ENCODE measurements around the gene GPR78.

The GPR78 gene, protein sequence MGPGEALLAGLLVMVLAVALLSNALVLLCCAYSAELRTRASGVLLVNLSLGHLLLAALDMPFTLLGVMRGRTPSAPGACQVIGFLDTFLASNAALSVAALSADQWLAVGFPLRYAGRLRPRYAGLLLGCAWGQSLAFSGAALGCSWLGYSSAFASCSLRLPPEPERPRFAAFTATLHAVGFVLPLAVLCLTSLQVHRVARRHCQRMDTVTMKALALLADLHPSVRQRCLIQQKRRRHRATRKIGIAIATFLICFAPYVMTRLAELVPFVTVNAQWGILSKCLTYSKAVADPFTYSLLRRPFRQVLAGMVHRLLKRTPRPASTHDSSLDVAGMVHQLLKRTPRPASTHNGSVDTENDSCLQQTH

DNA sequence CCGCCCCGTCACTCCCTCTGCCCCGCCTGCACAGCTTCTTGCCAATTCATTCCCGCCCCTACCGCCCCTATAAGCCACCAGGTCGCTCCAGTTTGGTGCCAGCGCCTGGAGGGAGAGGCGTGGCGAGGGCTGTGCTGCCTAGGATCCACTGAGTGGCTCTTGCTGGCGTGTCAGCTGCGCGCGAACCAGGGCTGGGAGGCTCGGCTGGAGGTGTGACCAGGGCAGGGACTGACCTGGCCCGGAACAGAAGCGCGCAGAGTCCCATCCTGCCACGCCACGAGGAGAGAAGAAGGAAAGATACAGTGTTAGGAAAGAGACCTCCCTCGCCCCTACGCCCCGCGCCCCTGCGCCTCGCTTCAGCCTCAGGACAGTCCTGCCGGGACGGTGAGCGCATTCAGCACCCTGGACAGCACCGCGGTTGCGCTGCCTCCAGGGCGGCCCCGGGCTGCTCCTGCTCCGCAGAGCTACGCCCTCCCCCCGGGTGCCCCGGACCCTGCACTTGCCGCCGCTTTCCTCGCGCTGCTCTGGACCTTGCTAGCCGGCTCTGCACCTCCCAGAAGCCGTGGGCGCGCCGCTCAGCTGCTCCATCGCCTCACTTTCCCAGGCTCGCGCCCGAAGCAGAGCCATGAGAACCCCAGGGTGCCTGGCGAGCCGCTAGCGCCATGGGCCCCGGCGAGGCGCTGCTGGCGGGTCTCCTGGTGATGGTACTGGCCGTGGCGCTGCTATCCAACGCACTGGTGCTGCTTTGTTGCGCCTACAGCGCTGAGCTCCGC lies at the start of gene GPR78:
GPR78 (plus strand) TSS at position 72 of the 773 bp plus-strand sequence; CDS start at position 663, 591 bp downstream.
- no peak for DNase-seq

DNA sequence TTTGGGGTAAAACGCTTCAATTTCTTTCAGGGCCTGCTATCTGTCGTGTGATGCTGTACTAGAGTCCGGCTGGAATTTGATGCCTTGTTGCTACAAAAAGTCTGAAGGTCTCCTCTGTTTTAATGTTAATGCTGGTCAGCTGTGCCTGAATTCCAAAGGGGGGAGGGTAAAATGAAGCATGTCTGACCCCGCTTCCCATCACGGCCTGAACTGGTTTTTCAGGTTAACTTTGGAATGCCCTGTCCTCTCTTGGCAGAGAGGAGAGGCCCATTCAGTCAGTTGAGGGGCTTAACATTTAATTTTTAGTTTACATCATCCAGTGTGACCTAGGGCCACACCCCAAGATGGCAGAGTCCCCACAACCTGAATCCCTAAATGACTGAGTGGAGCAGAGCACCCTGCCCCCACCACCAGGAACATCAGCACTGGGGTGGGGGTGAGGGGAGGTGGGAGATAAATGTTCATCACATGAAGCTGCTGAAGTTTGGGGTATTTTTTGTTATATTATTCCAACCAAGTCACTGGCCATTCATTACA lies 47.9 kb upstream of the GPR78 start:
- no peak for DNase-seq

DNA sequence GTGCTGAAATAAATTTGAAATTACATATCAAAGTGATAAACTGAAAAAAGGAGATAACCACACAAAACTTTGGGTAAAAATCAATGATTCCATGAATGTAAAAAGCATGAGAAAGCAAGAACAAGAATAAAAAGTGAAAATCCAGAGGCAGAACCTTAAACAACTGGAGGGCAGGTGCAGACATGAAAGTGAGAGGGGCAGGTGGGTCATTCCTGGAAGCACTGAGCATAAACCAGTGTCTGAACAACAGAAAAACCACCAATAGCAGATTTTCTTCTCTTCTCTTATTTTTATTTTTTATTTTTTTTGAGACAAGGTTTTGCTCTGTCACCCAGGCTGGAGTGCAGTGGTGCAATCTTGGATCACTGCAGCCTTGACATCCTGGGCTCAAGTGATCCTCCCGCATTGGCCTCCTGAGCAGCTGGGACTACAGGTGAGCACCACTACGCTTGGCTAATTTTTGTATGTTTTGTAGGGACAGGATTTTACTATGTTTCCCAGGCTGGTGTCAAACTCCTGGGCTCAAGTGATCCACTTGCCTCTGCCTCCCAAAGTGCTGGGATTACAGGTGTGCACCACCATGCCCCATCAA lies 46.8 kb upstream of the GPR78 start:
- DNase-seq, result no peak

DNA sequence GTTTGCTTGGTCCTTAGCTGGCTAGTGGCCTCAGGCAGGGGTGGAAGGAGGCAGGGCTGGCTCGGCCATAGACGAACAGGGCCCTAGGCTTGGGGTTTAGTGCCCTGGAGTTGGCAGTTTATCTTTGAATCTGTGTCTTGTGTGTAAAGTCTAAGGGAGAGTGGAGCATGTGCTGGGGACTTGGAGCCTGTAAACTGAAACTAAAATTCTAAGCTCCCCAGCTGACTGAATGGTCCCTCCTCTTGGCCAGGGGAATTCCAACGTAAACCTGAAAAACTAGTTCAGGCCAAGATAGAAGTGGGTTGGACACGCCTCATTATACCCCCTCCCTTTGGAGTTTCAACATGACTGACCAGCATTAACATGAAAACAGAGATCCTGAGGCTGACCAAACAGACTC lies 46.1 kb upstream of the GPR78 start:
- DNase-seq, result no peak

DNA sequence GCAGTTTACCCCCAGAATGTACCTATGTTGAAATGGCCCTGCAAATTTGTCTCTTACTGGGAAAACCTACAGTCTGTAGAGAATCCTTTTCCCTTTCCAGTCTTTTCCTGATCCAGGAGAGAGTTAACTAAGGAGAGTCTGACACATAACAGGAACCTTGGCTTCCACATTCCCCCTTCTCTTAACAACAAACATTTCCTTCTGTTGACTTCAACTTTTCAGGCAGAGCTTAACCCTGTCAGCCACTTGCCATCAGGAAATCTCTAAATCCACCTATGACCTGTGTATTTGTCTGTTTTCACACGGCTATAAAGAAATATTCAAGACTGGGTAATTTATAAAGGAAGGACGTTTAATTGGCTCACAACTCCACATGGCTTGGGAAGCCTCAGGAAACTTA lies 45.6 kb upstream of the GPR78 start:
- no peak for DNase-seq

DNA sequence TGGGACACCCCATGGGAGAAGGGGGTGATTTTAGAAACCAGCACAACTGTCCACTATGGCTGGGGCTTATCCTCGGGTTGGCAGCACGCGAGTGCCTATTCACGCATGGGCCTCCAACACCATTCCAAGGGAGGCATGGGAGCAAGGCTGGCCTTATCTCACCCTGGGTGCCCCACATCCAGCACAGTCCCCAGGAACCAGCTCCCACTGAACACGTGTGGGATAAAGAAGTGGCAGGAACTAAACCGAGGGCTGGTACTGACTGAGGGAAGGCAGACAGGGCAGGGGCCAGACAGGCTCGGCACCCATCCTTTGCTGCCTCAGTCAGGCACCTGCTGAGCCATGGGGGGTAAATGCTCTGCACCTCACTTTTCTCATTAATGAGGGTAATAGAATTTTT lies 43.7 kb upstream of the GPR78 start:
- DNase-seq, result no peak

DNA sequence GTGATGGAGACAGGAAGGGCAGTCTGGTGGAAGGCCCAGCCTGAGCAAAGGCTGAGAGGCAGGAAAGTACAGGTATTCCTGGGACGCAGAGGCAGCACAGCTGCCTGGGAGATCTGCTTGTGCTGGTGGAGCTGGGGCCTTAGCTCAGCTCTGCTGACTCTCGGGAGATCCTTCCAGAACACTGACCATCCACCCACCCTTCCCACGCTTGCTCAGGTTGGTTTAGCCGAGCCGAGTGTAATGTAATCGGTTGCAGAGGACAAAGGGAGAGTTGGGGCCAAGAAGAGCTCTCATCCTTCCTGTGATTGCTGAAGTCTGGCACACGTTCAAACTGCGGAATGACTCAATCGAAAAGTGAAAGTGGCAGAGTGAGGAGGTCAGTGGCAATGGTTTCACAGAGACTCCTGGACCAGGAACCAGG lies 43.1 kb upstream of the GPR78 start:
- no peak for DNase-seq

DNA sequence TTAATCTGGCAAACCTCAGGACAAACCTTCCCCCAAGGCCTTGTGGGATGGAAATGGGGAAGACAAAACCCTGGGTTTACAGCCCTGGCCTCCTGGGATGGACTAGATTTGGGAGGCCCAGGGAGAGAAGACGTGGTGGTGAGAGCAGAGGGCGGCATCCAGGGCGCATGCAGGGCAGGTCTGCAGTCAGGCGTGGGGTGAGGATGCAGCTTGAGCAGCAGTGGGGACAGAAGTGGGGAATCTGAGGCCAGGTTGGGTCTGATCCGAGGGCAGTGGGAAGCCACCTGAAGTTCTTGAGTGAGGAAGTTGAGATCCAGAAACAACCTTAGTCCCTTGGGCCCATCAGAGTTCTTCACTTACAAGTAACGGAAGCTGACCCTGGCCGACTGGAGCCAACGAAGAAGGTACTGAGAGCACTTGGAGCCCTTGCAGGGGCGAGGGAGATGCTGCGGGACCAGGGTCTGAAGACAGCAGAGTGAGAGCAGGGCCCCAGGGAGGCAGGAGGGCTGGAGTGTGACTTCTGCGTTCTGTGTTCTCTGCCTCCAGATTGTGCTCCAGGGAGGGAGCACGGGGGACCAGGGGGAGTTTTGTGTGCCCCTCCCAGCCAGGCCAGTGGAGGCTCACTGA lies 42.0 kb upstream of the GPR78 start:
- DNase-seq, result no peak

DNA sequence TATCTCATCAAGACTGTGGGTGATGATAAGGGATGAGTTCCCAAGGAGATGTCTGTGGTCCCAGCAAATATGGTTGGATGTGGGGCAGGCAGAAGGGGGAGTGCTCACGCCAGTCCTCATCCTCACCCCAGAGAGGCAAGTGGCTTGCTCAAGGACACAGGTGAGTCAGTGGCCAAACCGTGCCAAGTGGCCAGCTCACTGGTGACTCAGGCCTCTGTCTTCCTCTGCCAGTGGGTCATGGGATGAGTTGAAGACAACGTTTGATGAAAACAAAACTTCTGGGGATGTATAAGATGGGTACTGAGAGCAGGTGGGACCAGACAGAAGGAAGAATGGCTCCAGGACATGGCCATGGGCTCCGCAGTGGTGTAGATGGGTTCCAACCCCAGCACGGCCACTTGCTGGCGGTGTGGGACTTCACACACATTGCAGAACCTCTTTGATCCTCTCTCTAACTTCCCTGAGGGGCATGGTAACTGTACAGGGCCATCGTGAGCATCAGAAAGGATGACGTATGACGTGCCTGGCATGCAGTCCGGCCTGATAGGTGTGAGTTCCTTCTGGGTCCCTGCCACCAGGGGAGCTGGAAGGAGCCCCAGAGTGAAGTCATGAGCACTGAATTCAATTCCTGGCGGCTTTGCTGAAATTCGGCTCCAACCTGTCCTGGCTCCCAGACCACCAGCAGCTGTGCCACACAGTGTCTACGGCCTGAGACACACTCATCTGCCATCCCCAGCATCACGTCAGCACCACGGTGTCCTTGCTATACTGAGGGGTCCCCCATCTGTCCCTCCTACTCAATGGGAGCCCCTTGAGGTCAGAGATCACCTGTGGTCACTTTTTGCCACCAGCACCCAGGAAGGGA lies 41.3 kb upstream of the GPR78 start:
- no peak for DNase-seq

DNA sequence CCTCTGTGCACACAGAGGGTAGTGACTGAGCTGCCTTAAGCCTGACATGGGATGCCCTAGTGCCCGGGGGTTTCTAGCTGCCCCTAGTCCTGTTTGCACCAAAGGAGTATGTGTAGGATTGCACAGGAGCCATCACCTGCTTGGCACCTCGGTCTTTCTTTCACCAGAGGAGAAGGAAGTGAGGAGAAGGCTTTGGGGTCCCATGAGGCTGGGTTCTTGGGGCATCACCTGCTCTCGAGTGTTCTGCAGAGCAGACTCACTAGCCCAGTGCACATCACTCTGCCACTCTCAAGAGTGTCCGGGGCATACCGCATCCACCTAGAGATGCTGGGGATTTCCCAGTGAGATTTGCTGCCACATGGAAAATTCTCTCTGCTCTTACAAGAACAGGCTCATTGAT lies 40.5 kb upstream of the GPR78 start:
- no peak for DNase-seq

DNA sequence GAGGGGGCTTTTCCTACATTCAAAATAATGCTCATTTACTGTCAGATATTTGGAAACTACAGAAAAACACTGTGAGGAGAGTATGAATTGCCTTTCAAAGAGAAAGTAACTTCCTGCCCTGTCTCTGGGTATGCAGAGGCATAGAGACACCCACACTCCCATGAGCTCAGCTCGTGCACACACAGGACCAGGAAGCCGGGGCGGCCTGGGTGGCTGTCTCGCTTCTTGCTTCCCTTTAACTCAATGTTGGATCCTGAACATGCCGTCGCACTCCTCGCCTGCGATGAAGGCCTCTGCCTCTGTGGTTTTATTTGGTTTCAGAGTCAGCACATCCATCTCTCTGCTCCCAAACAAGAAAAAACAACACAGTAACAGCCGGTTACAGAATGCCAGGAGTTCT lies 40.1 kb upstream of the GPR78 start:
- DNase-seq, result no peak

DNA sequence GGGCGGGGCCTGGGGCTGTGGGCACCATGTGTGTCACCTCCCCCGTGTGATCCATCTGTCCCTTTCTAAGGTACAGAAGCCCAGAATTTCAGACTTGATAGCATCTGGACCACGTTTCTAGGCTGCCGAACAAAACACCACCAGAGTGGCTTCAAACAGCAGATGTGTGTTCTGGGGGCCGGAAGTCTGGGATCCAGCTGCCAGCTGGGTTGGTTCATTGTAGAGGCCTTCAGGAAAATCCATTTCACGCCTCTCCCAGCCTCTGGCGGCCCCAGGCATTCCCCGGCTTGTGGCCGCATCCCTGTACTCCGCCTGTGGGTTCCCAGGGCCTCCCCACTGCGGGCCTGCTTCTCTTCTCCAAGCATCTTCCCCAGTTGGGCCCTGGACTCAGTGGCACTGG lies 39.6 kb upstream of the GPR78 start:
- no peak for DNase-seq

DNA sequence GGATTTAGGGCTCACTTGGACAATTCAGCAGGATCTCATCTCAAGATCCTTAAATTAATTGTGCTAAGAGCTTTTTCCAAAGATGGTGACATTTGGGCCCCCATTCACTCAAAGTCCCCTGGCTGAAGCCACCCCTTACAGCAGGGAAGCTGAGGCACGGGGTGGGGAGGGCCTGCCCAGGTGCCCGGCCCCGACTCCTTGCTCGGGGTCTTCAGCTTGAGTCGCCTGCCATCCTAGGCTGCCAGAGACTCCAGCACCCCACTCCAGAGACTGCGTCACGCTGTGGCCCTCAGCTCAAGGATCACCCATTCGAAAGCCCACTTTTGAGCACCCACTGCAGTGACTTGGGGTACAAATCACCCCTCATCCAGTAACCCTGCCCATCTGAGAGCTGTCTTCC lies 39.2 kb upstream of the GPR78 start:
- DNase-seq, result no peak

DNA sequence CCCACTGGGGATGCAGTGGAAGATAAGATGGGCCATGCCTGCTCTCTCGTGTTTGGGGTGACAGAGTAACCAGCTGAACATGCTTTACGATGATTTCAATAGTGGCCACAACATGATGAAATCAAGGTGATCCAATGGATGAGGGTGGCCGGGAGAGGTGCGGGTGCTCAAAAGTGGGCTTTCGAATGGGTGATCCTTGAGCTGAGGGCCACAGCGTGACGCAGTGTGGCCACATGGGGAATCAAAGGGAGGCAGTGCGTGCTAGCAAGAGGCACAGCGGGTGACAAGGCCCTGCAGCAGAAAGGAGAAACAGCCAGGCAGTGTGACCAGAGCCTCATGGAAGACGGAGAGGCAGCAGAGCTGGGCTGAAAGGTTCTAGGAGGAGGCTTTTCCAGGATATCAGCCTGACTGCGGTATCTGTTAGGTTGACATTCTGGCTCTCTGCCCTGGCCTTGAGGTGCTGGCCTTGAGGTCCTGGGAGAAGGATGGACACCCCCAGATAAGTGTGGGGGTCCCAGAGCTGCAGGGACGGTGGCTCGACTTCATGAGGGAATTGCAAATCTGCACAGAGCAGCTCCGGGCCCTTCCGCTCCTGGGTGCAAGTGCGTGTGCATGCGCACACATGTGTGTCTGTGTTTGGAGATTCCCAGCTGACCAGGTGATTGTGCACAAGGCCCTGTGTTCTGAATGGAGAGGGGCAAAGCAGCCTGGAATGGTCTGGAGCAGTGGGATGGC lies 38.0 kb upstream of the GPR78 start:
- no peak for DNase-seq

DNA sequence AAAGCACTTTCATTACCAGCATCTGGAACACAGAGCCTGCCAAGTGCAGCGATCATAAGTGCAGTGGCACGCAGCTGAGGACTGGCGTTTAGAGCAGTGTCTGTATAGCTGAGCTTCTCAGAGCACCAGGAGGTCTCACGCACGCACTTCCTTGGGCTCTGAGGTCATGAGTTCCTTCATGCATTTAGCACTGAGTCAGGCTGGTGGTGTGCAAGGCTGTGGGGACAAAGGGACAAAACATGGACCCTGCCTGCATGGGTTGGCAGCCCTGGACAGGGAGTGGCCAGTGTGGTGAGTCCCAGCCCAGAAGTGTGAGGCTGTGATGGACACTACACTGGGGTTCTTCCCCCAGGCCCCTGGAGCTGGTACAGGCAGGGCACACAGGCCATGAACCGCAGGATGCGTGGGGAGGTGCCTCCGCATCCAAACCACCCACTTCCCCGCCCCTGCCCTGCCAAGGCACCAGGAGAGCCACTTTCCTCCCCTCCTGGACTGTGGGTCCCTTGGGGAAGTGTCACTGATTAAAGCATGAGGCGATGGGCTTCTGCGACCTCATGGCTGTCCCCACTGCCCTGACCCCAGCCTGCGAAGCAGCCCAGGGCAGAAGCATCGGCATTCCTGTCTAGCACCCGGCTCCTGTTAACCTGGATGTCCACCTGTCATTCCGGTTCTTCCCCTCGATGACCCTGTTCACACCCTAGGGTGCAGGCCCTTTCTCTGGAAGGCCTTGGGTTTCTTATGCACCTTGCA lies 37.2 kb upstream of the GPR78 start:
- no peak for DNase-seq

DNA sequence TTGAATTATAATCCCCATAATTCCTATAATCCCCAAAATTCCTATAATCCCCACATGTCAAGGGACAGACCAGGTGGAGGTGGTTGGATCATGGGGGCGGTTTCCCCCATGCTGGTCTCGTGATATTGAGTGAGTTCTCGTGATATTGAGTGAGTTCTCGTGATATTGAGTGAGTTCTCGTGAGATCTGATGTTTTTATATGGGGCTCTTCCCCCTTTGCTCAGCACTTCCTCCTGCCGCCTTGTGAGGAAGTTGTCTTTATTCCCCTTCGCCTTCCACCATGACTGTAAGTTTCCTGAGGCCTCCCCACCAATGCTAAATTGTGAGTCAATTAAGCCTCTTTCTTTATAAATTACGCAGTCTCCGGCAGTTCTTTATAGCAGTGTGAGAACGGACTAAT lies 36.6 kb upstream of the GPR78 start:
- no peak for DNase-seq

DNA sequence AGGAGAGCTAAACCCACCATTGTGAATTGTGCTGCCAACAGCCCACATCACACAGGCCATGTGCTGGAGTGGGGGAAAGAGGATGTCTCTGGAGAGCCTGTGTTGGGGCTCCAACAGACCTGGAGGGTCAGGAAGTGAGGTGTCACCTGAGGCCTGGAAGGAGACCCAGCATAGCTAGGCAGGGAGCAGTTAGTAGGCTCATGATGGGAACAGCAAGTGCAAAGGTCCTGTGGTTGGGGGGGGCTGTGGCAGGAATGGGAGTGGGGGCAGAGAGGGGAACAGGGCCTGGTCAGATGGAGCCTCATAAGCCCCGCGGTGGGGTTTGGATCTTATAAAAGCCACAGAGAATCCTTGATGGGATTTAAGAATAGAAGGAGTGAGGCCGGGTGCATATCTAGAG lies 35.9 kb upstream of the GPR78 start:
- DNase-seq, result no peak

DNA sequence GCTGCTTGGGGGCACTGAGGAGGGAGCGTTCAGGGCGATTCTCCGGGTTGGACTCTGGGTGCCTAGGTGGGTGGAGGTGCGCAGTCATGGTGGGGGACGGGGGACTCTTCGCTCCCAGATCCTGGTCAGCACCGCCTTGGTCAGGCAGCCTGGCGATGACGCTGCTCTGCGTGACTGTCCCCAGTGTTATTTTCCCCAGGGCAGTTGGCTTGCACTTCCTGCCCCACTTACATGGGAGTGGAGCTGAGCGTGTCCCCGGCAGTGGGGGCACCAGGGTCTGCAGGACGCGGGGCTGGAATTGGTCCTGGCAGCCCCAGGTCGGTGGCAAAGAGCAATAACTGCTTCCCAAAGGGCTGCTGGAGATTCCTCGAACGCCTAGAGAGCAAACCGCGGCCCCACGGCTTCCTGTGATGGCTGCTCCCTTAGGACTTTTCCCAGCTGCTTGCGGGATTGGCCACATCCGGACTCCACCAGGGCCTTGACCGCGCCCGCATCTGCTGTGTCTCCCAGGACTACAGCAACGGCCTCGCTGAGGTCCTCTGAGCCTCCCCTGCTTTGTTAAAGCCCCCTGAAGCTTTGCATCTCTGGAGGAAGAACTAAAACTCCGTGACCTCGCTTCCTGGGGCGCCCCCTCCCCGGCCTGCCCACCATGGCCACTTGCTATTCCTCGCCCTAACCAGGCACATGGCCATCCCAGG lies 35.3 kb upstream of the GPR78 start:
- DNase-seq, result no peak

DNA sequence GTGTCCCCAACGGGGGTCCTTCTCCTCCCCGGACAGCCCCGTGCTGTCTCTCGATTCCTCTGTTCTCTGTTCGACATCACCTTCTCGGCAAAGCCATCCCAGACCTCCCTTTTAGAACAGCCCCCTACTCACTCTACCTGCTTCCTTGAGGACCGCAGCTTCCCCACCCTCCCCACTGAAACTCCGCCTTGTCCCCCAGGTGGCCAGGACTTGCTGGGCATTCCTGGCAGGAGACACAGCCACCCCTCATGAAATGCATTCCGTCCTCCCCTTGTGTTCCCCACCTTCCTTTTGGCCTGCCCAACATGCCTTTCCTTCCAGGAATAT lies 34.8 kb upstream of the GPR78 start:
- no peak for DNase-seq

DNA sequence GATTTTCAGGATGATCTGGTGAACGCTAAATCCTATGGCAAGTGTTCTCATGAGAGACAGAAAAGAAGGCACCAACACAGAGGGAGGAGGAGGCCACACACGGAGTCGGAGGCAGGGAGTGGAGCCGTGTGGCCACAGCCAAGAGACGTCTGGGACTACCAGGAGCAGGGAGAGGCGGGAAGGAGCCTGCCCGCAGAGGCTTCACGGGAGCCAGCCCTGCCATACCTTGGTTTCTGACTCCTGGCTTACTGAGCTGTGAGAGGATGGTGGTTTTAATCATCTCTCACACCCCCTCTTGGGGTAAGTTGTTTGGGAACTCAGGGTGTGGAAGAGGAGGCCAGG lies 33.5 kb upstream of the GPR78 start:
- DNase-seq, result no peak

Measured in NCI-H446 (cell line).